Measurements from ENCODE around the gene C1orf56. TPM values are rescaled to one million over a fixed set of nuclear protein-coding genes. Genes with fewer than 3 reads are reported as not detected.

C1orf56 gene
- total RNA-seq, 1 donor from 2014 or later, result 8.6 TPM

- DNase-seq (ENCODE audit: extremely low spot score, unreplicated experiment), result no peak
- no peak for TF ChIP-seq CTCF (conservative IDR thresholded peaks at IDR 0.05)
- no peaks in the 10 kb centered on the region for H3K9me3 Mint-ChIP-seq
These were observed 37.2 kb upstream of the C1orf56 start for GRCh38 chr1:151010346-151010726.

GRCh38 chr1:151011154-151011850 is 36.2 kb upstream of the C1orf56 start:
- peak overlapping the region; percentile 26 for H3K4me3 Mint-ChIP-seq
- peaks cover 3% of the 10 kb centered on the region for H3K36me3 Mint-ChIP-seq
- no peak for TF ChIP-seq CTCF (conservative IDR thresholded peaks at IDR 0.05)

More at GRCh38 chr1:151010346-151010726, 37.2 kb upstream of the C1orf56 start:
- Mint-ChIP-seq H3K27ac (no peak overlapping the region), H3K4me3 (peak overlapping the region; percentile 39), H3K4me1 (ENCODE audit: unreplicated experiment) (peaks cover 55% of the 10 kb centered on the region), H3K36me3 (peaks cover 3% of the 10 kb centered on the region), H3K27me3 (no peaks in the 10 kb centered on the region)

GRCh38 chr1:151012684-151013471 is 34.7 kb upstream of the C1orf56 start:
- no peaks in the 10 kb centered on the region for H3K9me3 Mint-ChIP-seq
- peak overlapping the region; percentile 75 for H3K27ac Mint-ChIP-seq
- H3K4me3 Mint-ChIP-seq, result peak overlapping the region; percentile 54
- no peak for TF ChIP-seq CTCF (conservative IDR thresholded peaks at IDR 0.05)
- no peaks in the 10 kb centered on the region for H3K27me3 Mint-ChIP-seq
- DNase-seq (ENCODE audit: extremely low spot score, unreplicated experiment), result no peak
- peaks cover 33% of the 10 kb centered on the region for H3K4me1 Mint-ChIP-seq (ENCODE audit: unreplicated experiment)
- H3K36me3 Mint-ChIP-seq, result peaks cover 3% of the 10 kb centered on the region

More at GRCh38 chr1:151011154-151011850, 36.2 kb upstream of the C1orf56 start:
- Mint-ChIP-seq H3K9me3 (no peaks in the 10 kb centered on the region), H3K27ac (no peak overlapping the region), H3K4me1 (ENCODE audit: unreplicated experiment) (peaks cover 46% of the 10 kb centered on the region), H3K27me3 (no peaks in the 10 kb centered on the region)
- DNase-seq (ENCODE audit: extremely low spot score, unreplicated experiment), result no peak

- no peak for DNase-seq (ENCODE audit: extremely low spot score, unreplicated experiment)
- Mint-ChIP-seq H3K36me3 (peaks cover 7% of the 10 kb centered on the region), H3K4me1 (ENCODE audit: unreplicated experiment) (peaks cover 30% of the 10 kb centered on the region), H3K4me3 (peak overlapping the region; percentile 54), H3K27me3 (no peaks in the 10 kb centered on the region), H3K9me3 (no peaks in the 10 kb centered on the region), H3K27ac (peak overlapping the region; percentile 75)
- no peak for TF ChIP-seq CTCF (conservative IDR thresholded peaks at IDR 0.05)
These were observed 34.0 kb upstream of the C1orf56 start for GRCh38 chr1:151013518-151013917.

- Mint-ChIP-seq H3K27ac (peak overlapping the region; percentile 29), H3K27me3 (no peaks in the 10 kb centered on the region), H3K4me1 (ENCODE audit: unreplicated experiment) (peaks cover 4% of the 10 kb centered on the region), H3K36me3 (peaks cover 24% of the 10 kb centered on the region), H3K9me3 (no peaks in the 10 kb centered on the region), H3K4me3 (no peak overlapping the region)
- DNase-seq (ENCODE audit: extremely low spot score, unreplicated experiment), result peak; percentile 79
- TF ChIP-seq CTCF (conservative IDR thresholded peaks at IDR 0.05), result peak; percentile 77
These were observed 22.9 kb upstream of the C1orf56 start for GRCh38 chr1:151024540-151025146.

Measured in type B pancreatic cell (in vitro differentiated cells).